H9 (cell line): ENCODE results near the gene LTB4R. TPM values are rescaled to one million over a fixed set of nuclear protein-coding genes. Genes with fewer than 3 reads are reported as not detected.

Experiments
- DNase-seq: peaks from one replicate; pipeline ENCODE4 v3.0.0-alpha.2; 2017
- H2AFZ ChIP-seq: one replicate; pipeline ENCODE4 v1.6.1; 2013; ENCODE audit warnings: mild to moderate bottlenecking, low read length, control low read depth, moderate library complexity
- H2AK5ac ChIP-seq: 2 replicates; pipeline ENCODE4 v1.6.1; 2013; ENCODE audit warnings: low read length, control low read depth, mixed read lengths; ENCODE audit not compliant: insufficient read length
- H2BK120ac ChIP-seq: one replicate; pipeline ENCODE4 v1.6.1; 2013; ENCODE audit warnings: low read depth, mild to moderate bottlenecking, low read length, control low read depth, inconsistent platforms; ENCODE audit not compliant: poor library complexity, severe bottlenecking
- H2BK12ac ChIP-seq: 2 replicates; pipeline ENCODE4 v1.6.1; 2013; ENCODE audit warnings: low read length, control low read depth, mixed read lengths, low read depth; ENCODE audit not compliant: insufficient read length
- H2BK15ac ChIP-seq: 2 replicates; pipeline ENCODE4 v1.6.1; 2013; ENCODE audit warnings: low read depth, low read length, control low read depth
- H2BK20ac ChIP-seq: one replicate; pipeline ENCODE4 v1.6.1; 2013; ENCODE audit warnings: low read depth, mild to moderate bottlenecking, low read length, control low read depth, inconsistent platforms; ENCODE audit not compliant: poor library complexity, severe bottlenecking
- H2BK5ac ChIP-seq: 2 replicates; pipeline ENCODE4 v1.6.1; 2013; ENCODE audit warnings: low read length, control low read depth, mixed read lengths; ENCODE audit not compliant: insufficient read length
- H3K14ac ChIP-seq: 2 replicates; pipeline ENCODE4 v1.6.1; 2013; ENCODE audit warnings: low read length, control low read depth; ENCODE audit not compliant: insufficient read depth
- H3K18ac ChIP-seq: 2 replicates; pipeline ENCODE4 v1.6.1; 2013; ENCODE audit warnings: low read depth, mild to moderate bottlenecking, mixed read lengths, low read length, control low read depth; ENCODE audit not compliant: insufficient read length
- H3K23ac ChIP-seq: 2 replicates; pipeline ENCODE4 v1.6.1; 2013; ENCODE audit warnings: low read length, control low read depth, mixed read lengths, low read depth; ENCODE audit not compliant: insufficient read length
- H3K23me2 ChIP-seq: 2 replicates; pipeline ENCODE4 v1.6.1; 2013; ENCODE audit warnings: low read depth, mild to moderate bottlenecking, mixed read lengths, low read length, control low read depth; ENCODE audit not compliant: insufficient read length, poor library complexity, severe bottlenecking
- H3K27ac ChIP-seq: 2 replicates; pipeline ENCODE4 v1.5.1; 2013; ENCODE audit warnings: low read length, control low read depth, mixed read lengths, low read depth; ENCODE audit not compliant: insufficient read length
- H3K27me3 ChIP-seq: 2 replicates; pipeline ENCODE4 v1.6.1; 2013; ENCODE audit warnings: low read length, control low read depth, inconsistent platforms; ENCODE audit not compliant: insufficient read depth
- H3K4ac ChIP-seq: 2 replicates; pipeline ENCODE4 v1.6.1; 2013; ENCODE audit warnings: low read depth, mild to moderate bottlenecking, control low read depth, inconsistent platforms, low read length, moderate library complexity
- H3K4me1 ChIP-seq: 2 replicates; pipeline ENCODE4 v1.6.1; 2013; ENCODE audit warnings: low read length, control low read depth, inconsistent platforms; ENCODE audit not compliant: insufficient read depth
- H3K4me2 ChIP-seq: 2 replicates; pipeline ENCODE4 v1.6.1; 2013; ENCODE audit warnings: low read length, control low read depth, mixed read lengths; ENCODE audit not compliant: insufficient read length, insufficient read depth
- H3K56ac ChIP-seq: 2 replicates; pipeline ENCODE4 v1.6.1; 2013; ENCODE audit warnings: low read depth, mild to moderate bottlenecking, mixed read lengths, low read length, control low read depth; ENCODE audit not compliant: insufficient read length
- H3K79me1 ChIP-seq: 2 replicates; pipeline ENCODE4 v1.6.1; 2013; ENCODE audit warnings: low read depth, mild to moderate bottlenecking, moderate library complexity, low read length, control low read depth, inconsistent platforms; ENCODE audit not compliant: insufficient read depth, poor library complexity, severe bottlenecking
- H3K79me2 ChIP-seq: 2 replicates; pipeline ENCODE4 v1.6.1; 2013; ENCODE audit warnings: low read length, control low read depth, inconsistent platforms; ENCODE audit not compliant: insufficient read depth
- H3K9ac ChIP-seq: 2 replicates; pipeline ENCODE4 v1.6.1; 2013; ENCODE audit warnings: low read length, control low read depth, mixed read lengths; ENCODE audit not compliant: insufficient read length; ENCODE audit errors: extremely low read depth
- H3K9me3 ChIP-seq: one replicate; pipeline ENCODE4 v1.6.1; 2013; ENCODE audit warnings: low read depth, low read length, inconsistent platforms; ENCODE audit not compliant: control insufficient read depth
- H3T11ph ChIP-seq: one replicate; pipeline ENCODE4 v1.6.1; 2013; ENCODE audit warnings: mild to moderate bottlenecking, low read length, control low read depth, inconsistent platforms
- H4K20me1 ChIP-seq: one replicate; pipeline ENCODE4 v1.6.1; 2013; ENCODE audit not compliant: control insufficient read depth, insufficient read length, insufficient read depth
- H4K5ac ChIP-seq: 2 replicates; pipeline ENCODE4 v1.6.1; 2013; ENCODE audit warnings: low read depth, mild to moderate bottlenecking, mixed read lengths, low read length, control low read depth; ENCODE audit not compliant: insufficient read length
- H4K8ac ChIP-seq: replicated peaks from 2 replicates; pipeline ENCODE4 v1.6.1; 2013; ENCODE audit warnings: low read length, control low read depth, mixed read lengths, low read depth; ENCODE audit not compliant: insufficient read length
- H4K91ac ChIP-seq: 2 replicates; pipeline ENCODE4 v1.6.1; 2013; ENCODE audit warnings: low read depth, mild to moderate bottlenecking, moderate library complexity, mixed read lengths, low read length, control low read depth; ENCODE audit not compliant: insufficient read length
- H3K27ac Mint-ChIP-seq, 3 experiments: 2 replicates in 2 of 3; 3 replicates in 1 of 3; pipeline ENCODE4 v1.8.0; 2020 to 2021; ENCODE audit warnings: mixed read lengths in 3 of 3, mild to moderate bottlenecking in 1 of 3, moderate library complexity in 1 of 3
- H3K27me3 Mint-ChIP-seq: 2 replicates; pipeline ENCODE4 v1.8.0; 2021; ENCODE audit warnings: low read depth, mild to moderate bottlenecking, moderate library complexity, mixed read lengths
- H3K36me3 Mint-ChIP-seq, 3 experiments: 2 replicates in 2 of 3; 3 replicates in 1 of 3; pipeline ENCODE4 v1.8.0; 2020 to 2021; ENCODE audit warnings: low read depth in 3 of 3, mixed read lengths in 3 of 3; ENCODE audit not compliant: insufficient read depth in 1 of 3
- H3K4me1 Mint-ChIP-seq, 2 experiments: 2 replicates each; pipeline ENCODE4 v1.8.0; 2020; ENCODE audit warnings: mixed read lengths in 2 of 2
- H3K4me3 Mint-ChIP-seq, 2 experiments: 2 replicates in 1 of 2; 3 replicates in 1 of 2; pipeline ENCODE4 v1.8.0; 2020 to 2021; ENCODE audit warnings: mild to moderate bottlenecking in 2 of 2, mixed read lengths in 2 of 2, moderate library complexity in 1 of 2
- H3K9me3 Mint-ChIP-seq, 2 experiments: 2 replicates in 1 of 2; 3 replicates in 1 of 2; pipeline ENCODE4 v1.8.0; 2020; ENCODE audit warnings: mild to moderate bottlenecking in 2 of 2, mixed read lengths in 2 of 2, moderate library complexity in 1 of 2
- CTCF ChIP-seq: fragments of 200-600 bp; sonication (generic); conservative IDR thresholded peaks from 3 replicates; pipeline ENCODE4 v1.8.0; 2021; ENCODE audit warnings: antibody characterized with exemption, mild to moderate bottlenecking
- WGBS: extraction: QIAGEN DNeasy Blood & Tissue Kit; methylation state at CpG from one replicate; pipeline ENCODE4 v1.1.7; 2013; ENCODE audit warnings: missing lambda C conversion rate, low lambda C conversion rate, mixed read lengths; ENCODE audit not compliant: insufficient read length; ENCODE audit errors: extremely low coverage; 5-methylcytosine and 5-hydroxymethylcytosine counted together
- total RNA-seq: library from RNA; stranded (reverse); gene quantifications from 2 replicates; pipeline ENCODE4 v1.2.1, GENCODE V29; 2021

The LTB4R gene
- total RNA-seq, 1 experiment from 2014 or later: 8.9 TPM

- Histone ChIP-seq H2AK5ac (no peak overlapping the region), H2BK120ac (no peak overlapping the region), H3K4me1 (no peaks in the 10 kb centered on the region), H2BK20ac (no peak overlapping the region), H3K4ac (no peak overlapping the region), H4K5ac (no peak overlapping the region), H3K79me2 (no peaks in the 10 kb centered on the region), H4K8ac (no peak overlapping the region), H3K27ac (no peak overlapping the region), H3K79me1 (no peaks in the 10 kb centered on the region), H4K91ac (no peak overlapping the region), H2AFZ (no peak overlapping the region), H2BK5ac (no peak overlapping the region), H3K23ac (no peak overlapping the region), H3K23me2 (no peaks in the 10 kb centered on the region), H3K9ac (no peak overlapping the region), H2BK12ac (no peak overlapping the region), H2BK15ac (no peak overlapping the region), H3K56ac (no peak overlapping the region), H4K20me1 (no peaks in the 10 kb centered on the region), H3T11ph (no peak overlapping the region), H3K18ac (peak overlapping the region; percentile 14), H3K9me3 (no peaks in the 10 kb centered on the region), H3K27me3 (peaks cover 2% of the 10 kb centered on the region; the same call in 1 of the 2 replicates), H3K14ac (no peak overlapping the region), H3K4me2 (no peak overlapping the region)
- H3K4me3 Mint-ChIP-seq: no peak overlapping the region
- no peak for TF ChIP-seq CTCF
- WGBS: no CpG with 5 or more reads among the region's 18 CpGs
- no peaks in the 10 kb centered on the region for H3K9me3 Mint-ChIP-seq
- peaks cover 0 to 4% (median 0%) of the 10 kb centered on the region in 3 experiments; a peak in 1 of 7 replicates for H3K36me3 Mint-ChIP-seq
- no peak for DNase-seq
- H3K27me3 Mint-ChIP-seq: peaks cover 47% of the 10 kb centered on the region
- no peaks in the 10 kb centered on the region for H3K4me1 Mint-ChIP-seq
- H3K27ac Mint-ChIP-seq: no peak overlapping the region
Measured at GRCh38 chr14:24316597-24316950, 5.3 kb downstream of the LTB4R start.
